ENCODE results near the gene SLC6A19. TPM values are rescaled to one million over a fixed set of nuclear protein-coding genes. Genes with fewer than 3 reads are reported as not detected.

The SLC6A19 gene
- total and polyA plus RNA-seq, 2 donors (not counting 1 experiment from before 2014, with no cell fraction given) = not detected

DNA sequence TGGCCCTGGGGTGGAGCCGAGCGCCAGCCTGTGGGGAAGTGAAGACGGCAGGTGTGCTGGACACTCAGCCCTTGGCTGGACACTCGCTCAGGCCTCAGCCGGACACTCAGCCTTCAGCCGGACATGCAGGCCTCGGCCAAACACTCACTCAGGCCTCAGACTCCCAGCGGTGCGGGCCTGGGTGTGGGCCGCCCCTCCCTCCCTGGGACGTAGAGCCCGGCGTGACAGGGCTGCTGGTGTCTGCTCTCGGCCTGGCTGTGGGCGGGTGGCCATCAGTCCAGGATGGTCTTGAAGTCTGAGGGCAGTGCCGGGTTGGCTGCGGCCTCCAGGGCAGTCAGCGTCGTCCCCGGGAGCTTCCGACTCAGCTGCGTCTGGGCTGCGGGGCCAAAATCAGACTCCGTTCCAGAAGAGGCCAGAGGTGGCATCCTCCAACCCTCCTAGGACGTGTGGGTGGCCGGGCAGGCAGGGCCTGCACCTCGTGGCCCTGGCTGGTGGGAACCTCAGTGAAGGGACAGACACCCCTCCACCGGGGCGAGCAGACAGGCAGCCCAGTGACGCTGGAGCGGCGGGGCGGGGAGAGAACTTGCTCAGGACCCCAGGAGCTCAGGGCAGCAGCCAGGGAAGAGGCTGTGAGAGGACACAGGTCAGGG is 52.2 kb downstream of the SLC6A19 start:
- DNase-seq (no peak), ATAC-seq (ENCODE audit: low read depth) (no peak)
- TF ChIP-seq CTCF (IDR thresholded peaks at IDR 0.05) = no peak
- TF ChIP-seq EZH2 (IDR thresholded peaks at IDR 0.05; ENCODE audit: borderline replicate concordance, insufficient read depth, low read depth, low read length, poor library complexity, severe bottlenecking) = no peak
- 96% methylated on average over 33 of the region's 33 CpGs for WGBS (ENCODE audit: insufficient coverage)
- no peaks in the 10 kb centered on the region for H3K9me3 Mint-ChIP-seq (ENCODE audit: insufficient read depth)
- no peaks in the 10 kb centered on the region for H4K20me1 ChIP-seq (ENCODE audit: control insufficient read depth, insufficient read depth, low read length, poor library complexity, severe bottlenecking)
- H3K4me1 ChIP-seq (ENCODE audit: control insufficient read depth in 2 of 2, insufficient read depth in 2 of 2, low read length in 2 of 2) = no peaks in the 10 kb centered on the region
- H3K4me2 ChIP-seq (replicated peaks; ENCODE audit: low read depth, low read length, poor library complexity, severe bottlenecking) = no peak overlapping the region
- H3K27ac ChIP-seq (ENCODE audit: low read length in 2 of 2) = no peak overlapping the region
- no peaks in the 10 kb centered on the region for H3K27me3 Mint-ChIP-seq
- peaks cover 4% of the 10 kb centered on the region for H3K4me1 Mint-ChIP-seq
- H3K27me3 ChIP-seq (replicated peaks in 1 of 4; ENCODE audit: control extremely low read depth in 1 of 4, control insufficient read depth in 3 of 4, insufficient read depth in 4 of 4, low read length in 3 of 4) = no peaks in the 10 kb centered on the region
- POLR2A ChIA-PET = no interaction called here
- intact Hi-C loops (cut with micrococcal nuclease) = no loop called here
- no peaks in the 10 kb centered on the region for H3K9me3 ChIP-seq (ENCODE audit: control extremely low read depth in 1 of 3, control insufficient read depth in 2 of 3, insufficient read depth in 1 of 3, low read length in 2 of 3)
- H3K36me3 ChIP-seq (replicated peaks in 1 of 2; ENCODE audit: control extremely low read depth in 1 of 2, control insufficient read depth in 1 of 2, extremely low read depth in 1 of 2, insufficient read depth in 2 of 2, low read length in 1 of 2) = no peaks in the 10 kb centered on the region
- H3K4me3 ChIP-seq (ENCODE audit: control extremely low read depth in 1 of 5, extremely low read depth in 1 of 5, insufficient read depth in 1 of 5, low read depth in 2 of 5, low read length in 4 of 5) = no peak overlapping the region
- no peak overlapping the region for H2AFZ ChIP-seq (ENCODE audit: insufficient read depth, low read depth, low read length, poor library complexity, severe bottlenecking)
- CTCF ChIA-PET = no interaction called here
- H3K79me2 ChIP-seq (ENCODE audit: control insufficient read depth, insufficient read depth, low read length) = no peaks in the 10 kb centered on the region
- no peak overlapping the region for H3K9ac ChIP-seq (ENCODE audit: low read length)
- no peak overlapping the region for H3K4me3 Mint-ChIP-seq
- no peak overlapping the region for H3K27ac Mint-ChIP-seq

DNA sequence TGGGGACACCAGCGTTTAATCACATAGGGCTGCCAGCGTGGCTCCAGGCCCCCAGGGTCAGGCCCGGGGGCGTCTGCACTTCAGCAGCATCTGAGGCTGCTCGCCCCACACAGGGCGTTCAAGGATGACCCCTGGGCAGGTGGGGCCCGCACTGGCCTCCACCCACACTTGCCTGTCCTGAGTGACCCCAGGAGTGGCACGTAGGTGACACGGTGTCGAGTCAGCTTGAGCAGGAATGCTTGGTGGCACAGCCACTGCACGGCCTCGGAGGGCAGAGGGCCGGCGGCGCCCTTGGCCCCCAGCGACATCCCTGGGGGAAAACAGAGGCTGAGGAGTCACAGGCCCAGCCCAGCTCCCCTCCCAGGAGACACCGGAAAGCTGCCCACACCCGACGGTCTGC is 52.8 kb downstream of the SLC6A19 start:
- H3K9ac ChIP-seq (ENCODE audit: low read length) = no peak overlapping the region

More for the DNA sequence above, 52.8 kb downstream of the SLC6A19 start:
- H3K27me3 Mint-ChIP-seq = no peaks in the 10 kb centered on the region
- H3K4me1 Mint-ChIP-seq = peaks cover 4% of the 10 kb centered on the region
- H3K4me1 ChIP-seq (ENCODE audit: control insufficient read depth in 2 of 2, insufficient read depth in 2 of 2, low read length in 2 of 2) = no peaks in the 10 kb centered on the region
- ChIA-PET CTCF (no interaction called here), POLR2A (no interaction called here)
- intact Hi-C loops (cut with micrococcal nuclease) = no loop called here
- H3K36me3 ChIP-seq (replicated peaks in 1 of 2; ENCODE audit: control extremely low read depth in 1 of 2, control insufficient read depth in 1 of 2, extremely low read depth in 1 of 2, insufficient read depth in 2 of 2, low read length in 1 of 2) = no peaks in the 10 kb centered on the region
- H3K9me3 Mint-ChIP-seq (ENCODE audit: insufficient read depth) = no peaks in the 10 kb centered on the region
- no peak overlapping the region for H3K4me3 ChIP-seq (ENCODE audit: control extremely low read depth in 1 of 5, extremely low read depth in 1 of 5, insufficient read depth in 1 of 5, low read depth in 2 of 5, low read length in 4 of 5)
- 93% methylated on average over 19 of the region's 19 CpGs for WGBS (ENCODE audit: insufficient coverage)
- no peak overlapping the region for H3K27ac ChIP-seq (ENCODE audit: low read length in 2 of 2)
- no peaks in the 10 kb centered on the region for H3K9me3 ChIP-seq (ENCODE audit: control extremely low read depth in 1 of 3, control insufficient read depth in 2 of 3, insufficient read depth in 1 of 3, low read length in 2 of 3)
- no peaks in the 10 kb centered on the region for H3K79me2 ChIP-seq (ENCODE audit: control insufficient read depth, insufficient read depth, low read length)
- no peaks in the 10 kb centered on the region for H3K27me3 ChIP-seq (replicated peaks in 1 of 4; ENCODE audit: control extremely low read depth in 1 of 4, control insufficient read depth in 3 of 4, insufficient read depth in 4 of 4, low read length in 3 of 4)
- H2AFZ ChIP-seq (ENCODE audit: insufficient read depth, low read depth, low read length, poor library complexity, severe bottlenecking) = no peak overlapping the region
- TF ChIP-seq CTCF (IDR thresholded peaks at IDR 0.05) = no peak
- TF ChIP-seq EZH2 (IDR thresholded peaks at IDR 0.05; ENCODE audit: borderline replicate concordance, insufficient read depth, low read depth, low read length, poor library complexity, severe bottlenecking) = no peak
- no peak overlapping the region for H3K4me3 Mint-ChIP-seq
- H3K4me2 ChIP-seq (replicated peaks; ENCODE audit: low read depth, low read length, poor library complexity, severe bottlenecking) = no peak overlapping the region
- DNase-seq (no peak), ATAC-seq (ENCODE audit: low read depth) (no peak)
- no peaks in the 10 kb centered on the region for H4K20me1 ChIP-seq (ENCODE audit: control insufficient read depth, insufficient read depth, low read length, poor library complexity, severe bottlenecking)
- H3K27ac Mint-ChIP-seq = no peak overlapping the region

Measured in B cell (primary cell).